Stomach smooth muscle (tissue), 2 donors: ENCODE results near the gene VPS26C.
"Not testable (repeated sequence)": the region's sequence is repeated elsewhere in the genome, so short reads cannot be mapped to it uniquely, and the experiment has no call there.

Source experiments
- H3K27ac ChIP-seq: one replicate; pipeline ENCODE4 v1.7.0; 2013; ENCODE audit warnings: mild to moderate bottlenecking, low read length, inconsistent platforms
- H3K27me3 ChIP-seq, 2 donors: one replicate each; pipeline ENCODE4 v1.7.0; 2013; ENCODE audit warnings: low read length in 2 of 2; ENCODE audit not compliant: insufficient read depth in 2 of 2, control insufficient read depth in 1 of 2
- H3K36me3 ChIP-seq, 2 donors: one replicate each; pipeline ENCODE4 v1.7.0; 2013; ENCODE audit warnings: low read length in 2 of 2; ENCODE audit not compliant: control insufficient read depth in 2 of 2, insufficient read depth in 2 of 2
- H3K4me1 ChIP-seq: one replicate; pipeline ENCODE4 v1.7.0; 2013; ENCODE audit warnings: low read length; ENCODE audit not compliant: control insufficient read depth, insufficient read depth
- H3K4me3 ChIP-seq, 2 donors: one replicate each; pipeline ENCODE4 v1.7.0; 2013; ENCODE audit warnings: low read length in 2 of 2
- H3K9ac ChIP-seq, 2 donors: one replicate each; pipeline ENCODE4 v1.7.0; 2013; ENCODE audit warnings: low read length in 2 of 2, mild to moderate bottlenecking in 1 of 2
- H3K9me3 ChIP-seq, 2 donors: one replicate each; pipeline ENCODE4 v1.7.0; 2013; ENCODE audit warnings: low read length in 2 of 2; ENCODE audit not compliant: control insufficient read depth in 2 of 2
- donor health status: healthy.
- donor health status: Pancreatic carcinoma.

The VPS26C gene

GRCh38 chr21:37267269-37268185, at the start of gene VPS26C:
TSS of gene VPS26C (minus strand) at chr21:37267334. CDS start at chr21:37267294, 40 bp downstream.
- Histone ChIP-seq H3K4me1 (peaks cover 8% of the 10 kb centered on the region), H3K27me3 (no peaks in the 10 kb centered on the region), H3K27ac (peak within 1 kb of the TSS; percentile 97), H3K4me3 (peak within 1 kb of the TSS; percentile 82 to 90), H3K36me3 (no peaks in the 10 kb centered on the region), H3K9me3 (no peaks in the 10 kb centered on the region), H3K9ac (peak within 1 kb of the TSS; percentile 89 to 91)

DNA sequence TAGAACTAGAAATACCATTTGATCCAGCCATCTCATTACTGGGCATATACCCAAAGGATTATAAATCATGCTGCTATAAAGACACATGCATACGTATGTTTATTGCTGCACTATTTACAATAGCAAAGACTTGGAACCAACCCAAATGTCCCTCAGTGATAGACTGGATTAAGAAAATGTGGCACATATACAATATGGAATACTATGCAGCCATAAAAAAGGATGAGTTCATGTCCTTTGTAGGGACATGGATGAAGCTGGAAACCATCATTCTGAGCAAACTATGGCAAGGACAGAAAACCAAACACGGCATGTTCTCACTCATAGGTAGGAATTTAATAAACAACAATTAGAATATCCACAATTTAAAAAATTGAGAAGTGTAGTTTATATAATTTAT, 48.9 kb upstream of the VPS26C start:
- not testable (repeated sequence) for H3K9me3 ChIP-seq, H3K4me3 ChIP-seq, H3K4me1 ChIP-seq, H3K9ac ChIP-seq, H3K36me3 ChIP-seq, H3K27me3 ChIP-seq, H3K27ac ChIP-seq

- H3K4me3 ChIP-seq: no peak overlapping the region
- no peaks in the 10 kb centered on the region for H3K9me3 ChIP-seq
- no peak overlapping the region for H3K27ac ChIP-seq
- no peaks in the 10 kb centered on the region for H3K4me1 ChIP-seq
- H3K9ac ChIP-seq: no peak overlapping the region
- H3K36me3 ChIP-seq: no peaks in the 10 kb centered on the region
- no peaks in the 10 kb centered on the region for H3K27me3 ChIP-seq
Observed at GRCh38 chr21:37300114-37300751, 33.1 kb upstream of the VPS26C start.

- Histone ChIP-seq H3K27me3 (no peaks in the 10 kb centered on the region), H3K4me1 (no peaks in the 10 kb centered on the region), H3K27ac (no peak overlapping the region), H3K9me3 (no peaks in the 10 kb centered on the region), H3K36me3 (no peaks in the 10 kb centered on the region), H3K4me3 (no peak overlapping the region), H3K9ac (no peak overlapping the region)
Observed at GRCh38 chr21:37297364-37297763, 30.2 kb upstream of the VPS26C start.

DNA sequence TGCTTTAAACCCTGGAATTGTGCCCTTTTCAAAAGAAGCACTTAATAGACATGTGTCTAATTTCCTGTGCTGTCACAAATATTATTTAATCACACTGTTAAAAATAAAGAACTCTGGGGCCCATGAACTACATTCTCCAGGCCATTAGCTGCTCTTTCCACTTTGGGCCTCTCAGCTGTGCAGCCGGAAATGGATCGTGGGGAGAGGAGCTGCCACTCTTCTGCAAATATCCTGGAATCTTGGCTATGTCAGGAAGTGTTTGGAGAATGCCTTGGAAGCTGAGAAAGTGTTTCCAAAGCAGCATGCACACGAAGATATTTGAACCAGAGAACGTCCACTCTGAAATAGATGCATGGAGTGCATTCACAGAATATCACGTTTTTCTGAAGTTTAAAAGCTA, 27.5 kb upstream of the VPS26C start:
- no peaks in the 10 kb centered on the region for H3K4me1 ChIP-seq
- no peak overlapping the region for H3K27ac ChIP-seq
- no peak overlapping the region for H3K9ac ChIP-seq
- no peaks in the 10 kb centered on the region for H3K36me3 ChIP-seq
- no peaks in the 10 kb centered on the region for H3K9me3 ChIP-seq
- no peaks in the 10 kb centered on the region for H3K27me3 ChIP-seq
- H3K4me3 ChIP-seq: no peak overlapping the region

- no peak overlapping the region for H3K4me3 ChIP-seq
- no peaks in the 10 kb centered on the region for H3K9me3 ChIP-seq
- no peak overlapping the region for H3K27ac ChIP-seq
- no peaks in the 10 kb centered on the region for H3K4me1 ChIP-seq
- H3K36me3 ChIP-seq: no peaks in the 10 kb centered on the region
- no peak overlapping the region for H3K9ac ChIP-seq
- no peaks in the 10 kb centered on the region for H3K27me3 ChIP-seq
Observed at GRCh38 chr21:37292941-37293340, 25.8 kb upstream of the VPS26C start.

- no peaks in the 10 kb centered on the region for H3K27me3 ChIP-seq
- H3K4me1 ChIP-seq: no peaks in the 10 kb centered on the region
- H3K9me3 ChIP-seq: no peaks in the 10 kb centered on the region
- no peak overlapping the region for H3K4me3 ChIP-seq
- no peaks in the 10 kb centered on the region for H3K36me3 ChIP-seq
- no peak overlapping the region for H3K27ac ChIP-seq
- no peak overlapping the region for H3K9ac ChIP-seq
Observed at GRCh38 chr21:37292041-37292440, 24.9 kb upstream of the VPS26C start.

DNA sequence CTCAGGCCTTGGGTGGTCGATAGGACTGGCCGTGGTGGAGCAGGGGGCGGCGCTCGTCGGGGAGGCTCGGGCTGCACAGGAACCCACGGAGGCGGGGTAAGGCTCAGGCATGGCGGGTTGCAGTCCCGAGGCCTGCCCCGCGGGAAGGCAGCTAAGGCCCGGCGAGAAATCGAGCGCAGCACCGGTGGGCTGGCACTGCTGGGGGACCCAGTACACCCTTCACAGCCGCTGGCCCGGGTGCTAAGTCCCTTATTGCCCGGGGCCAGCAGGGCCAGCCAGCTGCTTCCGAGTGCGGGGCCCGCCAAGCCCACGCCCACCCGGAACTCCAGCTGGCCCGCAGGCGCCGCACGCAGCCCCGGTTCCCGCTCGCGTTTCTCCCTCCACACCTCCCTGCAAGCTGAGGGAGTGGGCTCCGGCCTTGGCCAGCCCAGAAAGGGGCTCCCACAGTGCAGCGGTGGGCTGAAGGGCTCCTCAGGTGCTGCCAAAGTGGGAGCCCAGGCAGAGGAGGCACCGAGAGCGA, 16.1 kb upstream of the VPS26C start:
- not testable (repeated sequence) for H3K27me3 ChIP-seq, H3K9me3 ChIP-seq, H3K9ac ChIP-seq, H3K36me3 ChIP-seq, H3K4me3 ChIP-seq, H3K27ac ChIP-seq, H3K4me1 ChIP-seq

- not testable (repeated sequence) for H3K27ac ChIP-seq, H3K36me3 ChIP-seq, H3K9ac ChIP-seq, H3K4me1 ChIP-seq, H3K9me3 ChIP-seq, H3K27me3 ChIP-seq, H3K4me3 ChIP-seq
Observed at GRCh38 chr21:37282602-37283001, 15.5 kb upstream of the VPS26C start.

DNA sequence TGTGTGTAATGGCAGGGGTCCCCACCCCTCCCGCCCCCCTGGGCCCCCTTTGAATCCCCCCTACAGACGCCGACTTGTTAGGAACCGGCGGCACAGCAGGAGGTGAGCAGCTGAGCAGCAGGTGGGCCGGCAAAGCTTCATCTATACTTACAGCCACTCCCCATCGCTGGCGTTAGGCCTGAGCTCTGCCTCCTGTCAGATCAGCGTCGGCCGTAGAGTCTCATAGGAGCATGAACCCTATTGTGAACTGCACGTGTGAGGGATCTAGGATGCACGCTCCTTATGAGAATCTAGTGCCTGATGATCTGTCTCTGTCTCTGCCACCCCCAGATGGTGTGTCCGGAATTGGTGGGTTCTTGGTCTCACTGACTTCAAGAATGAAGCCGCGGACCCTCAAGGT, 14.9 kb upstream of the VPS26C start:
- Histone ChIP-seq H3K27me3 (peaks cover 0 to 4% of the 10 kb centered on the region in 2 donors), H3K4me3 (no peak overlapping the region), H3K9ac (no peak overlapping the region), H3K9me3 (no peaks in the 10 kb centered on the region), H3K27ac (no peak overlapping the region), H3K4me1 (no peaks in the 10 kb centered on the region), H3K36me3 (no peaks in the 10 kb centered on the region)

DNA sequence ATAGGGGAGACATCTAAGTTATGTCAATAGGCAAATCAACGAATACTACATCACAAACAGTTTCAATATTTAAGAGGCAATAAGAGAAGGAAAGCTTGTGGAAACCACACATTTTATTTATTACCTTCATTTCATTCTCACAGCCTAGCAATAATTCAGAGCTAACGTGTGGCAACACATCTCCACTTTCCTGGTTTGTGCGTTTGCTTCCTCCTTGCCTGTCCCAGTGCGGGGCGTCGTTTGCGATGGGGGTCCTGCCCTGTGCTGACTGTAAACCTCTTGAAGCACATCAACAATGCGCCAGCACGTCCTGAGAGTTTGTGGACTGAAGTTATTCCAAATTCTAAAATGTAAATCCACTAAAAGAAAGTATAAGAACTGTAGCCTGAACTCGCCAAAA, 14.4 kb upstream of the VPS26C start:
- no peaks in the 10 kb centered on the region for H3K36me3 ChIP-seq
- no peak overlapping the region for H3K4me3 ChIP-seq
- no peaks in the 10 kb centered on the region for H3K9me3 ChIP-seq
- no peak overlapping the region for H3K9ac ChIP-seq
- peaks cover 0 to 4% of the 10 kb centered on the region in 2 donors for H3K27me3 ChIP-seq
- H3K4me1 ChIP-seq: no peaks in the 10 kb centered on the region
- no peak overlapping the region for H3K27ac ChIP-seq
